H1 (cell line): ENCODE results near the gene PATL2. TPM values are rescaled to one million over a fixed set of nuclear protein-coding genes. Genes with fewer than 3 reads are reported as not detected.

Experiments
- CTCF ChIA-PET: fragments of 300-600 bp; sonication (Branson Sonifier 250); formaldehyde crosslinking; loops from one replicate; lab custom pipeline; 2021; ENCODE audit not compliant: partially characterized antibody; lab: Charles Lee
- POLR2A ChIA-PET: fragments of 300-600 bp; sonication (Branson Sonifier 250); formaldehyde crosslinking; loops from one replicate; lab custom pipeline; 2021; ENCODE audit warnings: inconsistent platforms; ENCODE audit not compliant: partially characterized antibody; lab: Charles Lee
- DNase-seq, 2 experiments: peaks; one replicate each; pipeline versions ENCODE4 v3.0.0 to v3.0.0-alpha.2; 2010 to 2022; ENCODE audit warnings: low spot score in 2 of 2, low read depth in 1 of 2, mixed read lengths in 1 of 2
- FAIRE-seq: peaks from 2 replicates; lab custom pipeline; 2011; peaks lifted over from hg19 to GRCh38; lab: Jason Lieb, UNC
- H2AFZ ChIP-seq: 2 replicates; pipeline ENCODE4 v1.8.1; 2012; ENCODE audit warnings: low read length, inconsistent platforms
- H2AK5ac ChIP-seq: 2 replicates; pipeline ENCODE4 v1.6.1; 2013; ENCODE audit warnings: low read depth, low read length
- H2BK120ac ChIP-seq: replicated peaks from 2 replicates; pipeline ENCODE3; 2013; ENCODE audit warnings: low read depth, low read length, inconsistent platforms
- H2BK12ac ChIP-seq: 2 replicates; pipeline ENCODE4 v1.6.1; 2013; ENCODE audit warnings: low read depth, low read length
- H2BK15ac ChIP-seq: 2 replicates; pipeline ENCODE4 v1.6.1; 2013; ENCODE audit warnings: low read length
- H2BK20ac ChIP-seq: 2 replicates; pipeline ENCODE4 v1.6.1; 2013; ENCODE audit warnings: low read length
- H2BK5ac ChIP-seq: 2 replicates; pipeline ENCODE4 v1.6.1; 2013; ENCODE audit warnings: low read depth, low read length
- H3K14ac ChIP-seq: 2 replicates; pipeline ENCODE4 v1.6.1; 2013; ENCODE audit warnings: inconsistent platforms; ENCODE audit not compliant: insufficient read length
- H3K18ac ChIP-seq: 2 replicates; pipeline ENCODE4 v1.6.1; 2013; ENCODE audit warnings: low read length; ENCODE audit errors: extremely low read depth
- H3K23ac ChIP-seq: 2 replicates; pipeline ENCODE4 v1.6.1; 2013; ENCODE audit warnings: inconsistent platforms; ENCODE audit not compliant: insufficient read length
- H3K23me2 ChIP-seq: 2 replicates; pipeline ENCODE4 v1.6.1; 2013; ENCODE audit warnings: low read depth, low read length
- H3K27ac ChIP-seq: 2 replicates; pipeline ENCODE4 v1.6.1; 2011; ENCODE audit warnings: low read depth, low read length, inconsistent platforms
- H3K27me3 ChIP-seq, 4 experiments: replicated peaks in 1 of 4; 1 replicate in 1 of 4; 2 replicates in 3 of 4; pipeline versions ENCODE4 v1.6.1 to v1.8.1; 2011 to 2013; ENCODE audit warnings: low read length in 3 of 4, mild to moderate bottlenecking in 3 of 4, inconsistent platforms in 2 of 4, mixed read lengths in 2 of 4, moderate library complexity in 1 of 4; ENCODE audit not compliant: control insufficient read depth in 3 of 4, insufficient read depth in 3 of 4; ENCODE audit errors: extremely low read depth in 1 of 4
- H3K36me3 ChIP-seq, 4 experiments: 2 replicates each; pipeline versions ENCODE4 v1.6.1 to v1.8.1; 2011 to 2013; ENCODE audit warnings: mild to moderate bottlenecking in 4 of 4, low read length in 3 of 4, moderate library complexity in 2 of 4, control low read depth in 1 of 4, inconsistent platforms in 1 of 4; ENCODE audit not compliant: insufficient read depth in 4 of 4, control insufficient read depth in 2 of 4
- H3K4ac ChIP-seq: replicated peaks from 2 replicates; pipeline ENCODE3; 2013; ENCODE audit warnings: low read length, low read depth, mixed read lengths, inconsistent platforms; ENCODE audit not compliant: insufficient read length
- H3K4me1 ChIP-seq, 4 experiments: replicated peaks in 1 of 4; 1 replicate in 1 of 4; 2 replicates in 3 of 4; pipeline versions ENCODE4 v1.6.1 to v1.8.1; 2011 to 2013; ENCODE audit warnings: low read length in 3 of 4, inconsistent platforms in 2 of 4, mixed read lengths in 1 of 4; ENCODE audit not compliant: insufficient read depth in 4 of 4, control insufficient read depth in 3 of 4
- H3K4me2 ChIP-seq, 2 experiments: 2 replicates each; pipeline versions ENCODE4 v1.6.1 to v1.8.1; 2011 to 2013; ENCODE audit warnings: low read depth in 2 of 2, low read length in 2 of 2, control low read depth in 1 of 2, inconsistent platforms in 1 of 2, mild to moderate bottlenecking in 1 of 2; ENCODE audit not compliant: insufficient read depth in 1 of 2
- H3K4me3 ChIP-seq, 4 experiments: fragments of 200-600, 300-600 bp in 1 of 4; sonication (generic), shearing (Covaris generic), sonication (Bioruptor Twin) in 1 of 4; 2 replicates each; pipeline versions ENCODE4 v1.5.1 to v1.8.1; 2011 to 2016; ENCODE audit warnings: low read length in 4 of 4, low read depth in 3 of 4, control low read depth in 2 of 4, inconsistent platforms in 2 of 4, mild to moderate bottlenecking in 2 of 4, mixed read lengths in 1 of 4, moderate library complexity in 1 of 4; ENCODE audit not compliant: insufficient read depth in 2 of 4; ENCODE audit errors: extremely low read depth in 1 of 4
- H3K56ac ChIP-seq: replicated peaks from 2 replicates; pipeline ENCODE3; 2013; ENCODE audit warnings: low read depth, mild to moderate bottlenecking, mixed read lengths, low read length, inconsistent platforms; ENCODE audit not compliant: insufficient read length
- H3K79me1 ChIP-seq: 2 replicates; pipeline ENCODE4 v1.6.1; 2013; ENCODE audit warnings: low read depth, low read length, control low read depth
- H3K79me2 ChIP-seq, 2 experiments: 2 replicates each; pipeline versions ENCODE4 v1.6.1 to v1.8.1; 2012 to 2013; ENCODE audit warnings: low read length in 2 of 2, mild to moderate bottlenecking in 2 of 2, inconsistent platforms in 1 of 2; ENCODE audit not compliant: insufficient read depth in 2 of 2, control insufficient read depth in 1 of 2
- H3K9ac ChIP-seq, 4 experiments: replicated peaks in 1 of 4; 1 replicate in 1 of 4; 2 replicates in 3 of 4; pipeline versions ENCODE4 v1.6.1 to v1.8.1; 2011 to 2013; ENCODE audit warnings: low read depth in 3 of 4, low read length in 3 of 4, control low read depth in 2 of 4, mild to moderate bottlenecking in 2 of 4, moderate library complexity in 2 of 4, inconsistent platforms in 1 of 4; ENCODE audit errors: extremely low read depth in 1 of 4
- H3K9me3 ChIP-seq, 2 experiments: 2 replicates each; pipeline versions ENCODE4 v1.6.1 to v1.8.1; 2012 to 2013; ENCODE audit warnings: mild to moderate bottlenecking in 2 of 2, moderate library complexity in 2 of 2, control low read depth in 1 of 2, inconsistent platforms in 1 of 2, low read depth in 1 of 2, low read length in 1 of 2, mixed read lengths in 1 of 2; ENCODE audit not compliant: insufficient read depth in 2 of 2
- H4K20me1 ChIP-seq, 2 experiments: replicated peaks in 1 of 2; 2 replicates each; pipeline versions ENCODE3 to v1.8.1; 2011 to 2013; ENCODE audit warnings: inconsistent platforms in 2 of 2, low read length in 2 of 2, mild to moderate bottlenecking in 1 of 2; ENCODE audit not compliant: insufficient read depth in 2 of 2, control insufficient read depth in 1 of 2
- H4K5ac ChIP-seq: 2 replicates; pipeline ENCODE4 v1.6.1; 2013; ENCODE audit warnings: low read length, low read depth, mixed read lengths, inconsistent platforms; ENCODE audit not compliant: insufficient read length
- H4K8ac ChIP-seq: 2 replicates; pipeline ENCODE4 v1.8.0; 2013; ENCODE audit warnings: mild to moderate bottlenecking, moderate library complexity, low read length, inconsistent platforms; ENCODE audit not compliant: insufficient read depth; ENCODE audit errors: extremely low read depth
- H4K91ac ChIP-seq: replicated peaks from 2 replicates; pipeline ENCODE3; 2013; ENCODE audit warnings: low read length, mixed read lengths, inconsistent platforms; ENCODE audit not compliant: insufficient read length
- ATF3 ChIP-seq: IDR thresholded peaks from 2 replicates; pipeline ENCODE4 v1.6.1; 2011; ENCODE audit warnings: low read depth, mild to moderate bottlenecking, low read length; ENCODE audit not compliant: insufficient read depth
- E2F6 ChIP-seq: IDR thresholded peaks from 2 replicates; pipeline ENCODE4 v1.6.1; 2012; ENCODE audit warnings: inconsistent platforms
- HDAC2 ChIP-seq, 2 experiments: fragments of 300-600 bp in 1 of 2; sonication (generic) in 1 of 2; IDR thresholded peaks; 2 replicates each; pipeline ENCODE4 v1.6.1; 2011 to 2012; ENCODE audit warnings: low read depth in 2 of 2, low read length in 2 of 2, mild to moderate bottlenecking in 2 of 2, moderate library complexity in 2 of 2, borderline replicate concordance in 1 of 2, inconsistent platforms in 1 of 2
- HDAC6 ChIP-seq: IDR thresholded peaks from one replicate; pipeline ENCODE4 v1.7.1; 2012; ENCODE audit warnings: low read depth, mild to moderate bottlenecking, inconsistent platforms, low read length, moderate library complexity
- PHF8 ChIP-seq: fragments of 200-600 bp; sonication (generic); conservative IDR thresholded peaks from 2 replicates; pipeline ENCODE4 v1.7.1; 2012; ENCODE audit warnings: low read depth, mild to moderate bottlenecking, inconsistent platforms, low read length, moderate library complexity
- RFX5 ChIP-seq: IDR thresholded peaks from 2 replicates; pipeline ENCODE4 v1.6.1; 2011; ENCODE audit warnings: low read depth, low read length, improper control_type of control experiment, borderline replicate concordance
- SRF ChIP-seq: IDR thresholded peaks from 2 replicates; pipeline ENCODE4 v1.6.1; 2011; ENCODE audit warnings: mild to moderate bottlenecking, low read depth, low read length, moderate library complexity
- USF2 ChIP-seq: IDR thresholded peaks from 2 replicates; pipeline ENCODE4 v1.6.1; 2011; ENCODE audit warnings: low read length, improper control_type of control experiment
- WGBS, 2 experiments: shearing (Covaris generic) in 1 of 2; methylation state at CpG; one replicate each; pipeline versions ENCODE4 v1.1.6 to v1.1.7; 2013 to 2015; ENCODE audit warnings: low lambda C conversion rate in 2 of 2, mixed read lengths in 2 of 2, inconsistent platforms in 1 of 2, low coverage in 1 of 2, missing lambda C conversion rate in 1 of 2; ENCODE audit not compliant: insufficient replicate concordance in 2 of 2, insufficient coverage in 1 of 2, insufficient read length in 1 of 2; ENCODE audit errors: extremely low coverage in 1 of 2, missing lambda C conversion rate in 1 of 2; 5-methylcytosine and 5-hydroxymethylcytosine counted together
- polyA plus RNA-seq, 7 experiments: library from polyadenylated mRNA; depleted of rRNA in 3 of 7; stranded (reverse) in 5 of 7; unstranded in 2 of 7; fragments of >200 nt in 5 of 7; fragments of 200-250 nt in 2 of 7; gene quantifications; 1 replicate in 5 of 7; 2 replicates in 1 of 7; 4 replicates in 1 of 7; pipeline versions ENCODE4 v1.2.1 to v1.2.3, GENCODE V29; 2011 to 2013; ENCODE audit warnings: missing spikeins in 2 of 7, mixed read lengths in 2 of 7
- total RNA-seq: library from RNA; stranded (reverse); fragmentation: NEBNext Ultra II Directional; extraction: Animal tissue kit (Norgen Biotek cat#: 25700); gene quantifications from 2 replicates; pipeline ENCODE4 v1.2.1, GENCODE V29; 2021

PATL2 gene
- total and polyA plus RNA-seq, 2 of the 8 experiments (the other 6 are each of a cell fraction or from before 2014, with no cell fraction given) = 0.65 to 1.3 TPM

- no peaks in the 10 kb centered on the region for H3K4me1 ChIP-seq
- no peaks in the 10 kb centered on the region for H3K9me3 ChIP-seq
- H3K36me3 ChIP-seq = no peaks in the 10 kb centered on the region
- no peak overlapping the region for H4K5ac ChIP-seq
- no peak for DNase-seq
- H2BK20ac ChIP-seq = no peak overlapping the region
- H3K14ac ChIP-seq = no peak overlapping the region
- no peaks in the 10 kb centered on the region for H3K79me1 ChIP-seq
- no peak for FAIRE-seq
- H3K4me2 ChIP-seq = no peak overlapping the region
- H3K27me3 ChIP-seq = no peaks in the 10 kb centered on the region
- H4K91ac ChIP-seq = no peak overlapping the region
- ChIA-PET CTCF (interaction anchor here (1.0 kb wide), 1 partner anchor 42 kb away, joined by 3 read pairs; the partner anchor contains the start of gene TRIM69), POLR2A (interaction anchor here (0.8 to 1.1 kb wide), 2 partner anchors 31 to 49 kb away, joined by 3 read pairs; partner anchors contain the start of gene SPG11)
- H3K79me2 ChIP-seq = no peaks in the 10 kb centered on the region
- H4K8ac ChIP-seq = no peak overlapping the region
- H2AK5ac ChIP-seq = no peak overlapping the region
- H3K4me3 ChIP-seq = no peak overlapping the region
- no peak overlapping the region for H2BK5ac ChIP-seq
- H3K9ac ChIP-seq = no peak overlapping the region
- H2BK12ac ChIP-seq = no peak overlapping the region
- H3K56ac ChIP-seq = no peak overlapping the region
- 0 out of 2 replicates have a peak overlapping the region, but pooled peaks have one; percentile 72 for H2AFZ ChIP-seq
- H3K23ac ChIP-seq = no peak overlapping the region
- H3K18ac ChIP-seq = no peak overlapping the region
- no peaks in the 10 kb centered on the region for H4K20me1 ChIP-seq
- no peak overlapping the region for H2BK120ac ChIP-seq
- H3K27ac ChIP-seq = no peak overlapping the region
- H3K23me2 ChIP-seq = no peaks in the 10 kb centered on the region
- H3K4ac ChIP-seq = no peak overlapping the region
- WGBS, 2 experiments = 85% methylated on average over 4 of the region's 4 CpGs; no CpG with 5 or more reads in 1 of the 2 experiments
- H2BK15ac ChIP-seq = no peak overlapping the region
- TF ChIP-seq RFX5 (no peak), ATF3 (no peak), PHF8 (no peak), E2F6 (no peak), SRF (no peak), HDAC2 (IDR thresholded peaks at IDR 0.05; ENCODE audit: borderline replicate concordance in 1 of 2, low read depth in 2 of 2, low read length in 2 of 2) (no peak), USF2 (no peak), HDAC6 (no peak)
Measured at GRCh38 chr15:44694416-44694815, 16.7 kb downstream of the PATL2 start.
